ENCODE data around the gene ZBTB8OS.

ZBTB8OS gene

GRCh38 chr1:32627596-32628162 is 22.7 kb downstream of the ZBTB8OS start:
- 93% methylated on average over 11 of the region's 11 CpGs for whole genome bisulfite sequencing, 2 experiments
- no peak overlapping the region for H3K4me3 ChIP-seq (ENCODE audit: insufficient read depth, low read depth, low read length)
- peaks cover 5% of the 10 kb centered on the region for H3K36me3 ChIP-seq (ENCODE audit: control insufficient read depth, insufficient read depth, low read length)
- H3K4me1 ChIP-seq (ENCODE audit: control insufficient read depth, insufficient read depth, low read length) = no peaks in the 10 kb centered on the region
- H3K27me3 ChIP-seq (ENCODE audit: control insufficient read depth, insufficient read depth, low read length, poor library complexity, severe bottlenecking) = no peaks in the 10 kb centered on the region
- no peaks in the 10 kb centered on the region for H3K9me3 ChIP-seq (ENCODE audit: control insufficient read depth, low read length)
- H3K27ac ChIP-seq (ENCODE audit: insufficient read depth, low read depth, low read length, poor library complexity, severe bottlenecking) = no peak overlapping the region

- peaks cover 5% of the 10 kb centered on the region for H3K36me3 ChIP-seq (ENCODE audit: control insufficient read depth, insufficient read depth, low read length)
- H3K4me3 ChIP-seq (ENCODE audit: insufficient read depth, low read depth, low read length) = no peak overlapping the region
- H3K27me3 ChIP-seq (ENCODE audit: control insufficient read depth, insufficient read depth, low read length, poor library complexity, severe bottlenecking) = no peaks in the 10 kb centered on the region
- H3K4me1 ChIP-seq (ENCODE audit: control insufficient read depth, insufficient read depth, low read length) = no peaks in the 10 kb centered on the region
- no peak overlapping the region for H3K27ac ChIP-seq (ENCODE audit: insufficient read depth, low read depth, low read length, poor library complexity, severe bottlenecking)
- 90 to 100% methylated on average over 1 of the region's 1 CpG for WGBS, 2 experiments
- H3K9me3 ChIP-seq (ENCODE audit: control insufficient read depth, low read length) = no peaks in the 10 kb centered on the region
These were observed 24.2 kb downstream of the ZBTB8OS start for GRCh38 chr1:32626176-32626575.

DNA sequence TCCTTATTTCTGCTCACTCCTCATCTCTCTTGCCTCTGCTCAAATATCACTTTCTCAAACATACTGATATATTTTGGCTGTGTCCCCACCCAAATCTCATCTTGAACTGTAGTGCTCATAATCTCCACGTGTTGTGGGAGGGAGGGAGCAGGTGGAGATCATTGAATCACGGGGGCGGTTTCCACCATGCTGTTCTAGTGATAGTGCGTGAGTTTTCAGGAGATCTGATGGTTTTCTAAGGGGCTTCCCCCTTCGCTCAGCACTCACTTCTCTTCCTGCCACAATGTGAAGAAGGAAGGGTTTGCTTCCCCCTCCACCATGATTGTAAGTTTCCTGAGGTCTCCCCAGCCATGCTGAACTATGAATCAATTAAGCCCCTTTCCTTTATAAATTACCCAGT is 26.6 kb downstream of the ZBTB8OS start:
- Histone ChIP-seq H3K4me1 (ENCODE audit: control insufficient read depth, insufficient read depth, low read length) (no peaks in the 10 kb centered on the region), H3K9me3 (ENCODE audit: control insufficient read depth, low read length) (no peaks in the 10 kb centered on the region), H3K27ac (ENCODE audit: insufficient read depth, low read depth, low read length, poor library complexity, severe bottlenecking) (no peak overlapping the region), H3K4me3 (ENCODE audit: insufficient read depth, low read depth, low read length) (no peak overlapping the region), H3K36me3 (ENCODE audit: control insufficient read depth, insufficient read depth, low read length) (peaks cover 15% of the 10 kb centered on the region), H3K27me3 (ENCODE audit: control insufficient read depth, insufficient read depth, low read length, poor library complexity, severe bottlenecking) (no peaks in the 10 kb centered on the region)
- 85 to 91% methylated on average over 5 of the region's 5 CpGs for WGBS, 2 experiments

GRCh38 chr1:32622806-32623681 is 27.3 kb downstream of the ZBTB8OS start:
- WGBS, 2 experiments = 89% methylated on average over 3 of the region's 3 CpGs
- Histone ChIP-seq H3K27ac (ENCODE audit: insufficient read depth, low read depth, low read length, poor library complexity, severe bottlenecking) (no peak overlapping the region), H3K4me3 (ENCODE audit: insufficient read depth, low read depth, low read length) (no peak overlapping the region), H3K27me3 (ENCODE audit: control insufficient read depth, insufficient read depth, low read length, poor library complexity, severe bottlenecking) (no peaks in the 10 kb centered on the region), H3K36me3 (ENCODE audit: control insufficient read depth, insufficient read depth, low read length) (peaks cover 15% of the 10 kb centered on the region), H3K4me1 (ENCODE audit: control insufficient read depth, insufficient read depth, low read length) (no peaks in the 10 kb centered on the region), H3K9me3 (ENCODE audit: control insufficient read depth, low read length) (no peaks in the 10 kb centered on the region)

- WGBS, 2 experiments = 88 to 93% methylated on average over 1 of the region's 2 CpGs
- H3K36me3 ChIP-seq (ENCODE audit: control insufficient read depth, insufficient read depth, low read length) = peaks cover 10% of the 10 kb centered on the region
These were observed 28.1 kb downstream of the ZBTB8OS start for GRCh38 chr1:32622205-32622604.

GRCh38 chr1:32619701-32620485 is 30.5 kb downstream of the ZBTB8OS start:
- Histone ChIP-seq H3K9me3 (ENCODE audit: control insufficient read depth, low read length) (no peaks in the 10 kb centered on the region), H3K4me1 (ENCODE audit: control insufficient read depth, insufficient read depth, low read length) (no peaks in the 10 kb centered on the region), H3K4me3 (ENCODE audit: insufficient read depth, low read depth, low read length) (no peak overlapping the region), H3K27me3 (ENCODE audit: control insufficient read depth, insufficient read depth, low read length, poor library complexity, severe bottlenecking) (no peaks in the 10 kb centered on the region), H3K36me3 (ENCODE audit: control insufficient read depth, insufficient read depth, low read length) (peaks cover 10% of the 10 kb centered on the region), H3K27ac (ENCODE audit: insufficient read depth, low read depth, low read length, poor library complexity, severe bottlenecking) (no peak overlapping the region)
- WGBS, 2 experiments = 91 to 93% methylated on average over 5 of the region's 5 CpGs

More at GRCh38 chr1:32622205-32622604, 28.1 kb downstream of the ZBTB8OS start:
- H3K9me3 ChIP-seq (ENCODE audit: control insufficient read depth, low read length) = no peaks in the 10 kb centered on the region
- no peaks in the 10 kb centered on the region for H3K27me3 ChIP-seq (ENCODE audit: control insufficient read depth, insufficient read depth, low read length, poor library complexity, severe bottlenecking)
- no peak overlapping the region for H3K4me3 ChIP-seq (ENCODE audit: insufficient read depth, low read depth, low read length)
- no peak overlapping the region for H3K27ac ChIP-seq (ENCODE audit: insufficient read depth, low read depth, low read length, poor library complexity, severe bottlenecking)
- H3K4me1 ChIP-seq (ENCODE audit: control insufficient read depth, insufficient read depth, low read length) = no peaks in the 10 kb centered on the region

DNA sequence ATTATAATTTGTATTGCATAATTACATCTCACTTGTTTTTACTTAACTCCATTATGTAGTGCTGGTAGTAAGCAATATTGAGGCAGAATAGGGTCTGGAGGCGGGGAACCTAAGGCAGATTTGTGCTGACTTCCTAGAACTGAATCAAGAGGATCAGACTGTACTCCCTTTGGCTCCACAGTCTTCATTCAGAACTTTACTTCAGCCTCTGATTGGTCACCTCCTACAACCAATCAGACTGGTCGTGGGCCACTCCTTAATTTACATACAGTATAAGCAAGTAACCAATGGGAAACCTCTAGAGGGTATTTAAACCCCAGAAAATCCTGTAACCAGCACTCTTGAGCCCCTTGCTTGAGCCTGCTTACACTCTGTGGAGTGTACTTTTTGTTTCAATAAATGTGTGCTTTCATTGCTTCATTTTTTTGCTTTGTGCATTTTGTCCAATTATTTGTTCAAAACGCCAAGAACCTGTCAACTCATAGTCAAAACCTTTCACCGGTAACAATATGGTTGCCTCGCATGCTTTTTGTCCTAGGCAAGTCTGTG is 31.6 kb downstream of the ZBTB8OS start:
- peaks cover 10% of the 10 kb centered on the region for H3K36me3 ChIP-seq (ENCODE audit: control insufficient read depth, insufficient read depth, low read length)
- H3K27ac ChIP-seq (ENCODE audit: insufficient read depth, low read depth, low read length, poor library complexity, severe bottlenecking) = no peak overlapping the region
- H3K4me3 ChIP-seq (ENCODE audit: insufficient read depth, low read depth, low read length) = no peak overlapping the region
- H3K4me1 ChIP-seq (ENCODE audit: control insufficient read depth, insufficient read depth, low read length) = no peaks in the 10 kb centered on the region
- H3K9me3 ChIP-seq (ENCODE audit: control insufficient read depth, low read length) = no peaks in the 10 kb centered on the region
- 95 to 96% methylated on average over 5 of the region's 5 CpGs for WGBS, 2 experiments
- H3K27me3 ChIP-seq (ENCODE audit: control insufficient read depth, insufficient read depth, low read length, poor library complexity, severe bottlenecking) = no peaks in the 10 kb centered on the region

DNA sequence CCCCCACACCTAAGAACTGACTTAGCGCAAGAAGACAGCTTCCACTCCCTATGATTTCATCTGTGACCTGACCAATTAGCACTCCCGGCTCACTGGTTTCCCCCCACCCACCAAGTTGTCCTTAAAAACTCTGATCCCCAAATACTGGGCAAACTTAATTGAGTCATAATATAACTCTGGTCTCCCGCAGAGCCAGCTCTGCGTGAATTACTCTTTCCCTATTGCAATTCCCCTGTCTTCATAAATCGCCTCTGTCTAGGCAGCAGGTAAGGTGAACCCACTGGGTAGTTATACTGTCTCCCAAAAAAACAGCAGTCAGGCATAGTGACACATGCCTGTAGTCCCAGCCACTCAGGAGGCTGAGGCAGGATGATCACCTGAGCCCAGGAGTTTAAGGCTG is 36.9 kb downstream of the ZBTB8OS start:
- Histone ChIP-seq H3K9me3 (ENCODE audit: control insufficient read depth, low read length) (no peaks in the 10 kb centered on the region), H3K4me3 (ENCODE audit: insufficient read depth, low read depth, low read length) (no peak overlapping the region), H3K27ac (ENCODE audit: insufficient read depth, low read depth, low read length, poor library complexity, severe bottlenecking) (no peak overlapping the region), H3K36me3 (ENCODE audit: control insufficient read depth, insufficient read depth, low read length) (no peaks in the 10 kb centered on the region), H3K4me1 (ENCODE audit: control insufficient read depth, insufficient read depth, low read length) (no peaks in the 10 kb centered on the region), H3K27me3 (ENCODE audit: control insufficient read depth, insufficient read depth, low read length, poor library complexity, severe bottlenecking) (no peaks in the 10 kb centered on the region)
- 93 to 97% methylated on average over 5 of the region's 5 CpGs for WGBS, 2 experiments

DNA sequence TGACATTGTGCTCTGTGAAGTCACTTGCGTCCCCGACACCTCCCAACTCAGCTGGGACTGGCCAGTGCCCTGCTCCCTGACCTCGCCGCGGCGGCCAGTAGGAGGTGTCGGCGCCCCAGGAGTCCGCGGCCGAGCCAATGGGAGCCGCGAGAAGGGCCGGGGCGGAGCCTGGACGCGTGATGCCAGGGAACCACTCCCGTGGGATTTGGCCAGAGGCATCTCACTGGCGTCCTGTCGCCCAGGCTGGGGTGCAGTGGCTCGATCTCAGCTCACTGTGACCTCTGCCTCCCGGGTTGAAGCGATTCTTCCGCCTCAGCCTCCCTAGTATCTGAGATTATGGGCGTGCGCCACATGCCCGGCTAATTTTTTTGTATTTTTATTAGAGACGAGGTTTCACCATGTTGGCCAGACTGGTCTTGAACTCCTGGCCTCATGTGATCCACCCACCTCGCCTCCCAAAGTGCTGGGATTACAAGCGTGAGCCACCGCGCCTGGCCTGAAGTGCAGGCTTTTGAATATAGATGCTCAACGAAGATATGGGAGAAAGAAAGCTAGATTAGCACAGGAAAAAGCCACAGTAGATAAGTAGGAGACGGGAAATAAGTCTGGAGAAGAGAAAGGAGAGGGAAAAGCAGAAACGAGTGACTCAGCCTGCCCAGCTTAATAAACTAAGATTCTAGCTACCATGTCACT is 38.0 kb downstream of the ZBTB8OS start:
- Histone ChIP-seq H3K4me1 (ENCODE audit: control insufficient read depth, insufficient read depth, low read length) (no peaks in the 10 kb centered on the region), H3K27me3 (ENCODE audit: control insufficient read depth, insufficient read depth, low read length, poor library complexity, severe bottlenecking) (no peaks in the 10 kb centered on the region), H3K9me3 (ENCODE audit: control insufficient read depth, low read length) (no peaks in the 10 kb centered on the region), H3K4me3 (ENCODE audit: insufficient read depth, low read depth, low read length) (peak overlapping the region; percentile 36), H3K27ac (ENCODE audit: insufficient read depth, low read depth, low read length, poor library complexity, severe bottlenecking) (no peak overlapping the region), H3K36me3 (ENCODE audit: control insufficient read depth, insufficient read depth, low read length) (no peaks in the 10 kb centered on the region)
- 37 to 38% methylated on average over 35 of the region's 35 CpGs for WGBS, 2 experiments

Measured in ectodermal cell (in vitro differentiated cells).